Fibroblast of lung (primary cell): Measurements from ENCODE around the gene HLF.

Source experiments
- EZH2 ChIP-seq: IDR thresholded peaks from 2 replicates; pipeline ENCODE4 v1.5.1; 2012; ENCODE audit warnings: low read length, control low read depth, mild to moderate bottlenecking; ENCODE audit errors: missing control alignments
- TF ChIP-seq, protein P1 (sequence below), 2 donors: IDR thresholded peaks in 1 of 2; conservative IDR thresholded peaks in 1 of 2; 1 replicate in 1 of 2; 2 replicates in 1 of 2; pipeline ENCODE4 v1.5.1; 2011 to 2012; ENCODE audit warnings: low read length in 2 of 2, control low read depth in 1 of 2, inconsistent platforms in 1 of 2, low read depth in 1 of 2, mild to moderate bottlenecking in 1 of 2

DNA sequence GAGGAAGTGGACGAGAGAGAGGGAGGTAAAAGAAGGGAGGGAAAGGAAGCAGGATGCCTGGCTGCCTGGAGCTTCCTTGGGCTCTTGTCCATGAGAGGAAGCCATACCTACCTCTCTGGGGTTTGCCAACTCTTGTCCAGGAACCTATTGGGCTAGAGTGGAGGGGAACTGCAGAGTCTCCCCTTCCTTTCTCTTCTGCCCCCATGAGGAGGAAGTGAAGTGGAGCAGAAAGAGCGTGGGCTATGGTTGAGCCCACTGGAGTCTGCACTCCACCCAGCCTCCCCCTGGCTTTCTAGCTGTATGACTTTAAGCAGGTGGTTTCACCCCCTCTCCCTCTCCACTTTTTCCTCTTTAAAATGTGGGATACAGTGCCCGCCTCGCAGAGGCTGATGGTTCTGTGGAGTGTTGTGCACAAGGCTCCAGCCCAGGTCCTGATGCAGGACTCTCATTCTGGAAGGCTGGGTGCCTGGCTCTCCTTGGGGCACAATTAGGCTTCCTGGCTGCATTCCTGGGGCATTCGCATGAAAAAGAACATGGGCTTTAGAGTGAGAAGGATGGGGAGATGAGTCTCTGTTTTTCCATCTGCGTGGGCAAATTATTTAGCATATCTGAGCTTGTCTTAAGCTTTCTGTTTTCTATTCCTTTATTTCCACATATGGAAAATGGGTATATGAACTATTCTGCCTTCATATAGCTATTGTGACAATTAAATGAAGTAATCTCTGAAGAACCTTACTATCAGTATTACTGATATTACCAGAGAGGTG, 40.7 kb downstream of the HLF start:
- TF ChIP-seq, protein P1, sequence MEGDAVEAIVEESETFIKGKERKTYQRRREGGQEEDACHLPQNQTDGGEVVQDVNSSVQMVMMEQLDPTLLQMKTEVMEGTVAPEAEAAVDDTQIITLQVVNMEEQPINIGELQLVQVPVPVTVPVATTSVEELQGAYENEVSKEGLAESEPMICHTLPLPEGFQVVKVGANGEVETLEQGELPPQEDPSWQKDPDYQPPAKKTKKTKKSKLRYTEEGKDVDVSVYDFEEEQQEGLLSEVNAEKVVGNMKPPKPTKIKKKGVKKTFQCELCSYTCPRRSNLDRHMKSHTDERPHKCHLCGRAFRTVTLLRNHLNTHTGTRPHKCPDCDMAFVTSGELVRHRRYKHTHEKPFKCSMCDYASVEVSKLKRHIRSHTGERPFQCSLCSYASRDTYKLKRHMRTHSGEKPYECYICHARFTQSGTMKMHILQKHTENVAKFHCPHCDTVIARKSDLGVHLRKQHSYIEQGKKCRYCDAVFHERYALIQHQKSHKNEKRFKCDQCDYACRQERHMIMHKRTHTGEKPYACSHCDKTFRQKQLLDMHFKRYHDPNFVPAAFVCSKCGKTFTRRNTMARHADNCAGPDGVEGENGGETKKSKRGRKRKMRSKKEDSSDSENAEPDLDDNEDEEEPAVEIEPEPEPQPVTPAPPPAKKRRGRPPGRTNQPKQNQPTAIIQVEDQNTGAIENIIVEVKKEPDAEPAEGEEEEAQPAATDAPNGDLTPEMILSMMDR (conservative IDR thresholded peaks at IDR 0.05 in 1 of 2, IDR thresholded peaks at IDR 0.05 in 1 of 2; ENCODE audit: low read depth in 1 of 2, low read length in 2 of 2): no peak
- TF ChIP-seq EZH2: no peak
